Stimulated activated CD8-positive, alpha-beta memory T cell treated with anti-CD3 and anti-CD28 coated beads, Interleukin-12 subunit alpha, Interleukin-12 subunit beta, amount 100 ng/mL, for 24 hours (primary cell): ENCODE data around the gene UBALD2.

Experiments
- DNase-seq: peaks from one replicate; pipeline ENCODE4 v3.0.0-alpha.2; 2020; ENCODE audit errors: extremely low read depth

UBALD2 gene

GRCh38 chr17:76318586-76318985 lies 53.4 kb downstream of the UBALD2 start:
- no peak for DNase-seq
